ENCODE data around the gene CRNN.

CRNN gene

DNA sequence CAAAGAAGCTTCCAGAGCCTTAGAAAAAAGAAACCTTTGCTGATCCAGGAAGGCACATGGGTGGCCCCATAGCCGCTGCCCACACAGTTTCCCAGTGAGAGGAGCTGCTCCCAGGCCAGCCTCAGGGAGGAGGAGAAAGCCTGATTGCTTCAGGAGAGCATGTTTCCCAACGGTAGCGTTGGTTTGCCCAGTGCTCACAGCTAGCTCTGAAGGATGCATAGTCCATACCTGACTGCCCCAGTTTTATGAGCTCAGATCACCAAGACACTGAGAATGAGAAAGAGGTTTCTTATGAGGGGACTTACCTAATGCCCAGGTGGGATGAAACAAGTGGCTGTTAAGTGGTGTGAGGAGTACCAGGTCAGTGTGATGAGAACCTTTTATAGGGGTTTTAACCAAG, at the start of gene CRNN:
Gene CRNN, minus strand, starts transcription at position 355 of the 400 bp plus-strand sequence. CDS start 2,030 bp downstream, outside the sequence.
- no peaks in the 10 kb centered on the region for H3K9me3 ChIP-seq (replicated peaks in 1 of 11)
- H4K20me1 ChIP-seq: no peaks in the 10 kb centered on the region
- H3K9ac ChIP-seq: no peak within 1 kb of the TSS
- H3K36me3 ChIP-seq: no peaks in the 10 kb centered on the region
- H3K4me3 ChIP-seq: no peak within 1 kb of the TSS
- no peak for TF ChIP-seq Cebpa-rat (IDR thresholded peaks at IDR 0.05)
- H3K4me2 ChIP-seq: no peak within 1 kb of the TSS
- no peak within 1 kb of the TSS for H3K27ac ChIP-seq
- H3K4me1 ChIP-seq: peaks cover 0 to 16% (median 10%) of the 10 kb centered on the region in 10 experiments; a peak in 12 of 20 replicates
- no peaks in the 10 kb centered on the region for H3K27me3 ChIP-seq

DNA sequence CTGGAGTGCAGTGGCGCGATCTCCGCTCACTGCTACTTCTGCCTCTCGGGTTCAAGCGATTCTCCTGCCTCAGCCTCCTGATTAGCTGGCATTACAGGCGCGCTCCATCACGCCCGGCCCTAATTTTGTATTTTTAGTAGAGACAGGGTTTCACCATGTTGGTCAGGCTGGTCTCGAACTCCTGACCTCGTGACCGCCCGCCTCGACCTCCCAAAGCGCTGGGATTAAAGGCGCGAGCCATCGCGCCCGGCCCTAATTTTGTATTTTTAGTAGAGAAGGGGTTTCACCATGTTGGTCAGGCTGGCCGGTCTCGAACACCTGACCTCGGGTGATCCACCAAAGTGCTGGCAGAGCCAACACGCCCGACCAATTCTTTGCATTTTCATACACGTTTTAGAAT, 48.6 kb upstream of the CRNN start:
- Histone ChIP-seq H3K27ac (no peak overlapping the region), H4K20me1 (no peaks in the 10 kb centered on the region), H3K4me1 (peaks cover 7 to 24% (median 18%) of the 10 kb centered on the region in 10 experiments), H3K9me3 (replicated peaks in 1 of 11) (peaks cover 5 to 21% (median 11%) of the 10 kb centered on the region in 11 experiments; a peak in 16 of 22 replicates), H3K4me2 (no peak overlapping the region), H3K9ac (no peak overlapping the region), H3K27me3 (no peaks in the 10 kb centered on the region), H3K4me3 (no peak overlapping the region), H3K36me3 (no peaks in the 10 kb centered on the region)
- TF ChIP-seq Cebpa-rat (IDR thresholded peaks at IDR 0.05): no peak

DNA sequence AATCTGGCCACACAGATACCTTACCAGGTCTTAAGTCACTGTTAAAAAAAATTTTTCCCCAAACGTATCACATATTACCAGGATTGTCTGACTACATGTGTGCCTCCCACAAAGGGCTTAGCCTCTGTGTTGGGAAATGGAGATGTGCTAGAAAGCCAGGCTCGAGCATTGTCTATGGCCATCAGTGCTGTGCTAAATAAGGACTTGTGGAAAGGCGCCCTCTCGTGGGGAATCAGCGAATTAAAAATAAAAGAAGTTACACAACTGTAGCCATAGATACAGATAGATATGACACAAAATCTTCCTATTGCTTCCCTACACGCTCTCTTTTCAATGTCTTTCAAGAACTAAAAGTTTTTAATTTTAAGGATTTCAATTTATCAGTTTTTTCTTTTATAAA, 47.5 kb upstream of the CRNN start:
- 0 out of 22 replicates have a peak, but pooled peaks of 1 of the 11 experiments have one; percentile 10 for TF ChIP-seq Cebpa-rat (IDR thresholded peaks at IDR 0.05)
- Histone ChIP-seq H3K4me1 (peaks cover 7 to 24% (median 18%) of the 10 kb centered on the region in 10 experiments), H3K9me3 (replicated peaks in 1 of 11) (peaks cover 5 to 21% (median 11%) of the 10 kb centered on the region in 11 experiments; a peak in 16 of 22 replicates), H3K27ac (no peak overlapping the region), H3K4me3 (no peak overlapping the region), H4K20me1 (no peaks in the 10 kb centered on the region), H3K36me3 (no peaks in the 10 kb centered on the region), H3K9ac (no peak overlapping the region), H3K4me2 (no peak overlapping the region), H3K27me3 (no peaks in the 10 kb centered on the region)

DNA sequence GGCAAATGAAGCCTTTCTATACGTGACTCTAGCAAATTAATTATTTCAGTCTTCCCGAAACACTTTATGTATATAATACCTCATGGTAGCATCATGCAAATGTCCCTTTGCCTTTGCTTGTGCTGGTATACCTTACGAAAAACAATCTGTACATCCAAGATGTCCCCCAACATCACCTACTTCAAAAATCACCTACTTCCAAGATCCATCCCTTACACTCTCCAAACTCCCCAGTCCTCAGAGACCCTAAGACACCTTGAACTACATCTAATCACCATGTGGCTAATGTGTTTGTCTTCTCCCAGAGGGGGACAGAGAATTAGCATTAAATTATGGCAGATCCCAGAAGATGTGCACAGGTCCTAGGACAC, 46.5 kb upstream of the CRNN start:
- Histone ChIP-seq H3K4me2 (peak overlapping the region in 10 of 11 experiments; percentile 67 to 97 (median 80); a peak in 20 of 22 replicates), H3K9ac (peak overlapping the region in 1 of 11 experiments; percentile 73; a peak in 1 of 22 replicates), H3K9me3 (replicated peaks in 1 of 11) (peaks cover under 1 to 15% (median 7%) of the 10 kb centered on the region in 11 experiments; a peak in 15 of 22 replicates), H3K4me3 (no peak overlapping the region), H3K4me1 (peaks cover 7 to 24% (median 18%) of the 10 kb centered on the region in 10 experiments), H3K27ac (peak overlapping the region in 6 of 11 experiments; percentile 69 to 83 (median 76); a peak in 12 of 22 replicates), H3K36me3 (no peaks in the 10 kb centered on the region), H4K20me1 (no peaks in the 10 kb centered on the region), H3K27me3 (no peaks in the 10 kb centered on the region)
- TF ChIP-seq Cebpa-rat (IDR thresholded peaks at IDR 0.05): no peak

DNA sequence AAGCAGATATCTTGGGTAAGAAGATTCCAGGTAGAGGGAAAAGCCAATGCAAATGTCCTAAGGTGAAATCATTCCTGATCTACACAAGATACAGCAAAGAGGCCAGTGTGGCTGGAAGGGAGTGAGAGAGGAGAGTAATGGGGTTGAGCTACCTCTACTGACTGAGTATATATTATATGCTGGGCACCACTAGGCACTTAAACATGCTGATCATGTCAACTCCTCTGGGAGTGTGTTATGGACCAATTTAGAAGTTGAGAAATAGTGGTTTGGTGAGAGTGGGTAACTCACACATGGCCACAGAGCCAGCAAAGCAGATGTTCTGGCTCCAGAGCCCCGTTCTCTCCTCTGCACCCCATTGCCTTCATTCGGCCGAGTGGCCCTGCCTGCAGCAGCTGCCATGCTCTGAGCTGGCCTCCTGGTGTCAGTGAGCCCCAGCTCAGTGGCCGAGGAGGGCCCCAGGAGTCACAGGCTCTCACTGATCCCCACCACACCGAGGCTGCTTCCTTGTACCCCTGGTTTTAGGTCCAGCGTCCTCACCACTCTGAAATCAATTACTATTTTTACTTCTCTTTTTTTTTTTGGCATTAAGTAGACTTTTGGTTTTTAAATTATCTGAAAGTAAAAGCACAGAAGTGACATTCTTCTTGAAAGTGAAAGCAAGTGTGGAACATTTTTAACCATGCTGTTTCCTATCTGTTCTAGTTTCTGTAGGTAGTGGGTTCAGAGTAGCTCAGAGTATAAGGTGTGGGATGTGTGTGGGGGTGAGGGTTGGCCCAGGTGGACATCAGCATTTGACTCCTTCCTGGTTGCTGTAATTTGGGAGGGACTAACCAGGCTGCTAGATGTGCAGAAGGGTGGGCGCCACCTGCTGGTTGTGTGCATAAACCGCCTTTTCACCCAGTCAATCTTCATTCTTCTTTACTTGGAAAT, 45.8 kb upstream of the CRNN start:
- Histone ChIP-seq H3K4me1 (peaks cover 7 to 24% (median 18%) of the 10 kb centered on the region in 10 experiments), H3K9ac (peak overlapping the region; percentile 39 to 73 (median 66)), H4K20me1 (no peaks in the 10 kb centered on the region), H3K36me3 (no peaks in the 10 kb centered on the region), H3K9me3 (replicated peaks in 1 of 11) (peaks cover 1 to 15% (median 11%) of the 10 kb centered on the region in 11 experiments; a peak in 15 of 22 replicates), H3K4me2 (peak overlapping the region; percentile 67 to 97 (median 80)), H3K27ac (peak overlapping the region; percentile 64 to 83 (median 73); a peak in 21 of 22 replicates), H3K4me3 (peak overlapping the region in 9 of 10 experiments; percentile 18 to 58 (median 34); a peak in 12 of 20 replicates), H3K27me3 (no peaks in the 10 kb centered on the region)
- TF ChIP-seq Cebpa-rat (IDR thresholded peaks at IDR 0.05): no peak

DNA sequence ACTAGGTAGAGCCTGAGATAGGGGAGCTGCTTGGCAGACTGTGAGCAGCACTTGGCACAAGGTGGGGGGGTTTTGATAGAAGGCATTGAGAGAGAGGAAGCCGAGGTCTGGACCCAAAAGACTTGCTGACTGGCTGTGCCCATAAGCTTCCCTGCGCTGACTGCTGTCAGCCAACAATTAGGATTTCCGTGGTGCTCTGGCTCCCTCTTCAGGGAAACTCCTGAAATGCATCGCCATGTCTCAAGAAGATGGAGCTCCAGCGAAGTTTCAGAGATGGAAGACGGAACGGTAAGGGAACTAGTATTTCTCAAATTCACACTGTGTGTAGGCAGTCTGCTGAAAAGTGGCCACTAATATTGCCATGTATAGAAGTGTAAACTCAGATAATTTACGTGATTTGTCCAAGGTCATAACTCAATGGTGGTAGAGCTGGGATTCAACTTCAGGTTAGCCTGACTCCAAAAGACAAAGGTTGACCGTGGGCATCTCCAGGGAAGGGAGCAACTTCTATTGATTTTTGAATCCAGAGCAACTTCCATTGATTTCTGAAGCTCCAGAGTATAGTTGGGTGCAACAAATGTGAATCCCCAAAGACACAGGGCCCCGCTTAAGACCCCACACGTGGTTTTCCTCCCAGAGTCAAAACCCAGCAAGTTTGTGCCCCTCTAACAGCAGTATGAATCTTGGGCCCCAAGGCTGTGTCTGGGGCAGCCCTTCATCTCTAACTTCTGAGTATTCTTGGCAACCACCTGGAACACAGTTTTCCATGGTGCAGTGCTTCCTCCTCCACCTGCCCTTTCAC, 44.5 kb upstream of the CRNN start:
- Histone ChIP-seq H3K36me3 (no peaks in the 10 kb centered on the region), H3K27ac (peak overlapping the region in 3 of 11 experiments; percentile 71 to 83 (median 80); a peak in 2 of 22 replicates), H3K4me1 (peaks cover 7 to 24% (median 18%) of the 10 kb centered on the region in 10 experiments), H3K4me2 (peak overlapping the region in 2 of 11 experiments; percentile 77 to 78; a peak in 1 of 22 replicates), H3K27me3 (no peaks in the 10 kb centered on the region), H3K9me3 (replicated peaks in 1 of 11) (peaks cover 3 to 16% (median 13%) of the 10 kb centered on the region in 11 experiments; a peak in 12 of 22 replicates), H3K9ac (no peak overlapping the region), H3K4me3 (no peak overlapping the region), H4K20me1 (no peaks in the 10 kb centered on the region)
- no peak for TF ChIP-seq Cebpa-rat (IDR thresholded peaks at IDR 0.05)

DNA sequence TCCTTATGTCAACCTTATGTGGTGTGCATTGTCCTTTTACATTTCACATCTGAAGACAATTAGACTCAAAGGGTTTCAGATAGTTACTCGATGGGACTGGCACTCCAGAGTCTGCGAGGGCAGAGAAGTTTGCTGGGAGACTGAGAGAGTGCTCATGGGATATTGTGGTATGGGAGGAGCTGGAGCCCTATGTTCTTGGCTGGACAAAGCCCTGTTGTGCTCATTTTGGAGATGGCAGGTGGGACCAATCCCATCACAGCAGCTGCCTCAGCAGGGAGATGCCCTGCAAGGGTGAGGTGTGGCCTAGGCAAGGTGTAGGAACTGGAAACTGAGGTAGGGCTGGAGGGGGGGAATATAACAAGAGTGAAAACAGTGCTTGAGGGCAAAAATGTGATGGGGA, 43.5 kb upstream of the CRNN start:
- Histone ChIP-seq H3K4me3 (no peak overlapping the region), H4K20me1 (no peaks in the 10 kb centered on the region), H3K27me3 (no peaks in the 10 kb centered on the region), H3K4me2 (no peak overlapping the region), H3K4me1 (peaks cover 7 to 24% (median 18%) of the 10 kb centered on the region in 10 experiments), H3K9me3 (replicated peaks in 1 of 11) (peaks cover 3 to 15% (median 11%) of the 10 kb centered on the region in 11 experiments; a peak in 12 of 22 replicates), H3K36me3 (no peaks in the 10 kb centered on the region), H3K9ac (no peak overlapping the region), H3K27ac (no peak overlapping the region)
- no peak for TF ChIP-seq Cebpa-rat (IDR thresholded peaks at IDR 0.05)

DNA sequence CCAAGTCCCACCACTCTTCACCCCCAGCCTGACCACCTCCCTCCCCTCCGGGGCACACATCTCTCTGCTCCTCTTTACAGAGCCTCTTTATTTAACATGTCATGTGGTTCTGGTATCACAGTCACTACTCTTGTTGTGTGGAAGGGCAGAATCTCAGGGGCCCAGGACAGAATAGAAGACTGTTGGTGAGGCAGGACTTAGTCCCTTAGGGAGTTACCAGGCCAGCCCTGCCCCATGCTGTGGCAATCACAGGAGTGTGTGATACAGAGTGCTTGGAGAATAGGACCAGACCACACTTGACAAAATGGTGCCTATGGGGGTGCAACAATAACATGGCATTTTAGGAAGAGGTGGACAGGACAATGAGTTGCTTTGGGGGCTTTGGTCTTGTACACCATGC, 43.0 kb upstream of the CRNN start:
- Histone ChIP-seq H3K4me1 (peaks cover 7 to 24% (median 18%) of the 10 kb centered on the region in 10 experiments), H3K4me2 (no peak overlapping the region), H3K4me3 (no peak overlapping the region), H3K9me3 (replicated peaks in 1 of 11) (peaks cover 0 to 15% (median 10%) of the 10 kb centered on the region in 11 experiments; a peak in 10 of 22 replicates), H4K20me1 (no peaks in the 10 kb centered on the region), H3K9ac (no peak overlapping the region), H3K36me3 (no peaks in the 10 kb centered on the region), H3K27me3 (no peaks in the 10 kb centered on the region), H3K27ac (no peak overlapping the region; a peak in 1 of 22 replicates)
- no peak for TF ChIP-seq Cebpa-rat (IDR thresholded peaks at IDR 0.05)

Data from BLaER1 treated with 17β-estradiol and CSF1 and Interleukin-3, amounts not matched to agents 10 nM and 100 nM (cell line).